Activated CD8-positive, alpha-beta memory T cell treated with anti-CD3 and anti-CD28 coated beads, Interleukin-2, amount 50 U/mL, for 1 hour (primary cell): Measurements from ENCODE around the gene RTEL1.

Source experiments
- DNase-seq: peaks from one replicate; pipeline ENCODE4 v3.0.0-alpha.2; 2020; ENCODE audit errors: extremely low read depth

RTEL1 gene

GRCh38 chr20:63737945-63738686 is 80.0 kb downstream of the RTEL1 start:
- no peak for DNase-seq

GRCh38 chr20:63738687-63739129 is 80.6 kb downstream of the RTEL1 start:
- no peak for DNase-seq

GRCh38 chr20:63739130-63740069 is 81.3 kb downstream of the RTEL1 start, which contains the start of gene SLC2A4RG:
Gene SLC2A4RG, plus strand, starts transcription at chr20:63739776. Its CDS starts 137 bp downstream, at chr20:63739913.
- no peak for DNase-seq

- no peak for DNase-seq
These were observed 82.0 kb downstream of the RTEL1 start for GRCh38 chr20:63740070-63740626.

- no peak for DNase-seq
These were observed 82.7 kb downstream of the RTEL1 start for GRCh38 chr20:63740627-63741353.

- no peak for DNase-seq
These were observed 83.2 kb downstream of the RTEL1 start for GRCh38 chr20:63741354-63741675.

- no peak for DNase-seq
These were observed 83.7 kb downstream of the RTEL1 start for GRCh38 chr20:63741676-63742380.

- no peak for DNase-seq
These were observed 84.4 kb downstream of the RTEL1 start for GRCh38 chr20:63742381-63743024.

GRCh38 chr20:63743210-63743970 is 85.3 kb downstream of the RTEL1 start:
- no peak for DNase-seq

GRCh38 chr20:63744158-63744557 is 86.0 kb downstream of the RTEL1 start:
- no peak for DNase-seq

GRCh38 chr20:63744574-63745423 is 86.7 kb downstream of the RTEL1 start:
- DNase-seq: no peak

GRCh38 chr20:63745424-63745805 is 87.3 kb downstream of the RTEL1 start:
- no peak for DNase-seq
